IPS DF 4.7 (cell line): ENCODE measurements around the gene GAPDH.
"Not testable (repeated sequence)": the region's sequence is repeated elsewhere in the genome, so short reads cannot be mapped to it uniquely, and the experiment has no call there.

Experiments used
- DNase-seq: peaks from one replicate; pipeline ENCODE4 v3.0.0-alpha.2; 2013; ENCODE audit warnings: low spot score; ENCODE audit errors: extremely low read depth

The GAPDH gene

GRCh38 chr12:6528539-6529235 lies 5.6 kb upstream of the GAPDH start:
- DNase-seq: no peak

- no peak for DNase-seq
Measured at GRCh38 chr12:6529291-6529737, 5.0 kb upstream of the GAPDH start.

DNA sequence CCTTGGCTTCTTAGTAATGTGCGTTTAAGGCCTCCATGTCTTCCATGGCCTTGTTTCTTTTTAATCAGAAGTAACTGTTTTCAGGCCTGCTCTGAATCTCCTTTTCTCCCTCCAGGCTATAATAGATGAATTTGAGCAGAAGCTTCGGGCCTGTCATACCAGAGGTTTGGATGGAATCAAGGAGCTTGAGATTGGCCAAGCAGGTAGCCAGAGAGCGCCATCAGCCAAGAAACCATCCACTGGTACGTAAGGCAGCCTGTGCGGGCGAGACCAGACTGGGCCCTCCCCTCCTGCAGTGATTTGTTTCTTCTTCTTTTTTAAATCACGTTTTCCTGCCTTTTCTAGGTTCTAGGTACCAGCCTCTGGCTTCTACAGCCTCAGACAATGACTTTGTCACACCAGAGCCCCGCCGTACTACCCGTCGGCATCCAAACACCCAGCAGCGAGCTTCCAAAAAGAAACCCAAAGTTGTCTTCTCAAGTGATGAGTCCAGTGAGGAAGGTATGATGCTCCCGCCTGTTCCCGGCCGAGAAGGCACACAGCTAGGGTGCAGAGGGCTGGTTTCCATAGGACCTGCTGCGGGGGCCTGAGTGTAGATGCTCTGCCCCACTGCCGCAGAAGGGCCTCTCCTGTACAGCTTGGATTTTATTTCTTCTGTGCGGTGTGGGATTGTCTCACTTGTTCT lies 3.6 kb upstream of the GAPDH start:
- no peak for DNase-seq

DNA sequence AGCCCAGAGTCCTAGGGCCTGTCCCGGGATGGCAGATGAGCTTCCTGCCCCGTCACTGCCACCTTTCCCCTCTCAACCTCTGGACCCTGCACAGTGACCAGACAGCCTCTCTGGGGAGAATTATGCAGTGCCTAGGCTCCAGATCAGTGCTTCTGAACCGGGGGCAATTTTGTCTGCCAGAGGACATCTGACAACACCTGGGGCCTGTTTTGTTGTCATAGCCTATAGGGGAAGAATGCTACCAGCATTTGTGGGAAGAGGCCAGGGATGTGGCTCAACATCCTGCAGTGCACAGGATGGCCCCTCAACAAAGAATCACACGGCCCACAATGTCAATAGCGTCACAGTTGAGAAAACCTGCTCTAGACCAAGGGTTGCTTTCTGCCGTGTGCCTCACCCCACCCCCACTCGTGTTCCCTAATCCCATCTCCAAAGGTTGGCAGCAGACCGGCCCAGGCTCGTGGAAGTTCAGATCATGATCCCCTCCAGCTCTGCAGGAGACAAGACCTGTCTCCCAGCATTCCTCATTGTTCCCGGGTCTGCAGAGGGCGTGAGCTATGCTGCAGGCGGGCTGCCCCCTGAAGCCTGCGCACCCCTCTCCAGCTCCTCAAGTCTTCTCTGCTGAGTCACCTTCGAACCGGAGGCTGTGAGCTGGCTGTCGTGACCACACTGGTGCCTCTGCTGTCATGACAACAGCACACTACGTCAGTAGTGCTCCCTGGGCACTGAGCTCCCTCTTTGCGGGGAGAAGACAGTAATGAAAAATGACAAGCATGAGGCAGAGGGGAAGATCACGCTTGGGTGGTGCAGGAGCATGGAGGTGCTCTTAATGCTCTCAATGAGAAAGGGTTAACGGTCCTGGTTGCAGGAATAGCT lies 2.0 kb upstream of the GAPDH start:
- no peak for DNase-seq

DNA sequence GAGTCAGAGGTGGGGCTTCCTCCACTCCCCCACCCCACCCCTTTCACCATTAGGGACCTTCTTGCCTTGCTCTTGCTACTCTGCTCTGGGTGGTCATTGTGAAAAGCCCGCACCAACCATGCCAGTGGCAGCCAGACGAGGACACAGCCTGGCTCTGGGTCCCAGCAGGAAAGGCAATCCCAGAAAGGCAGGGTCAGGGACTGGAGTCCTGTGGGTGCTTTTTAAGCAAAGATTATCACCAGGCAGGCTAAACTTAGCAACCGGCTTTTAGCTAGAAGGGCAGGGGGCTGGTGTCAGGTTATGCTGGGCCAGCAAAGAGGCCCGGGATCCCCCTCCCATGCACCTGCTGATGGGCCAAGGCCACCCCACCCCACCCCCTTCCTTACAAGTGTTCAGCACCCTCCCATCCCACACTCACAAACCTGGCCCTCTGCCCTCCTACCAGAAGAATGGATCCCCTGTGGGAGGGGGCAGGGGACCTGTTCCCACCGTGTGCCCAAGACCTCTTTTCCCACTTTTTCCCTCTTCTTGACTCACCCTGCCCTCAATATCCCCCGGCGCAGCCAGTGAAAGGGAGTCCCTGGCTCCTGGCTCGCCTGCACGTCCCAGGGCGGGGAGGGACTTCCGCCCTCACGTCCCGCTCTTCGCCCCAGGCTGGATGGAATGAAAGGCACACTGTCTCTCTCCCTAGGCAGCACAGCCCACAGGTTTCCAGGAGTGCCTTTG lies 1.2 kb upstream of the GAPDH start:
- no peak for DNase-seq

DNA sequence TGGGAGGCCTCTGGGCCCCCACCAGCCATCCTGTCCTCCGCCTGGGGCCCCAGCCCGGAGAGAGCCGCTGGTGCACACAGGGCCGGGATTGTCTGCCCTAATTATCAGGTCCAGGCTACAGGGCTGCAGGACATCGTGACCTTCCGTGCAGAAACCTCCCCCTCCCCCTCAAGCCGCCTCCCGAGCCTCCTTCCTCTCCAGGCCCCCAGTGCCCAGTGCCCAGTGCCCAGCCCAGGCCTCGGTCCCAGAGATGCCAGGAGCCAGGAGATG lies 729 bp upstream of the GAPDH start:
- DNase-seq: no peak

DNA sequence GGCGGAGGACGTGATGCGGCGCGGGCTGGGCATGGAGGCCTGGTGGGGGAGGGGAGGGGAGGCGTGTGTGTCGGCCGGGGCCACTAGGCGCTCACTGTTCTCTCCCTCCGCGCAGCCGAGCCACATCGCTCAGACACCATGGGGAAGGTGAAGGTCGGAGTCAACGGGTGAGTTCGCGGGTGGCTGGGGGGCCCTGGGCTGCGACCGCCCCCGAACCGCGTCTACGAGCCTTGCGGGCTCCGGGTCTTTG lies 303 bp downstream of the GAPDH start:
- DNase-seq: no peak

- DNase-seq: no peak
Measured at GRCh38 chr12:6534945-6535696, 804 bp downstream of the GAPDH start.

DNA sequence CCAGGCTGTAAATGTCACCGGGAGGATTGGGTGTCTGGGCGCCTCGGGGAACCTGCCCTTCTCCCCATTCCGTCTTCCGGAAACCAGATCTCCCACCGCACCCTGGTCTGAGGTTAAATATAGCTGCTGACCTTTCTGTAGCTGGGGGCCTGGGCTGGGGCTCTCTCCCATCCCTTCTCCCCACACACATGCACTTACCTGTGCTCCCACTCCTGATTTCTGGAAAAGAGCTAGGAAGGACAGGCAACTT lies 1.3 kb downstream of the GAPDH start:
- no peak for DNase-seq

DNA sequence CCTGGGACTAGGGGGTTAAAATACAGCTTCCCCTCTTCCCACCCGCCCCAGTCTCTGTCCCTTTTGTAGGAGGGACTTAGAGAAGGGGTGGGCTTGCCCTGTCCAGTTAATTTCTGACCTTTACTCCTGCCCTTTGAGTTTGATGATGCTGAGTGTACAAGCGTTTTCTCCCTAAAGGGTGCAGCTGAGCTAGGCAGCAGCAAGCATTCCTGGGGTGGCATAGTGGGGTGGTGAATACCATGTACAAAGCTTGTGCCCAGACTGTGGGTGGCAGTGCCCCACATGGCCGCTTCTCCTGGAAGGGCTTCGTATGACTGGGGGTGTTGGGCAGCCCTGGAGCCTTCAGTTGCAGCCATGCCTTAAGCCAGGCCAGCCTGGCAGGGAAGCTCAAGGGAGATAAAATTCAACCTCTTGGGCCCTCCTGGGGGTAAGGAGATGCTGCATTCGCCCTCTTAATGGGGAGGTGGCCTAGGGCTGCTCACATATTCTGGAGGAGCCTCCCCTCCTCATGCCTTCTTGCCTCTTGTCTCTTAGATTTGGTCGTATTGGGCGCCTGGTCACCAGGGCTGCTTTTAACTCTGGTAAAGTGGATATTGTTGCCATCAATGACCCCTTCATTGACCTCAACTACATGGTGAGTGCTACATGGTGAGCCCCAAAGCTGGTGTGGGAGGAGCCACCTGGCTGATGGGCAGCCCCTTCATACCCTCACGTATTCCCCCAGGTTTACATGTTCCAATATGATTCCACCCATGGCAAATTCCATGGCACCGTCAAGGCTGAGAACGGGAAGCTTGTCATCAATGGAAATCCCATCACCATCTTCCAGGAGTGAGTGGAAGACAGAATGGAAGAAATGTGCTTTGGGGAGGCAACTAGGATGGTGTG lies 1.9 kb downstream of the GAPDH start:
- no peak for DNase-seq

GRCh38 chr12:6536894-6537579 lies 2.7 kb downstream of the GAPDH start:
- DNase-seq: no peak

DNA sequence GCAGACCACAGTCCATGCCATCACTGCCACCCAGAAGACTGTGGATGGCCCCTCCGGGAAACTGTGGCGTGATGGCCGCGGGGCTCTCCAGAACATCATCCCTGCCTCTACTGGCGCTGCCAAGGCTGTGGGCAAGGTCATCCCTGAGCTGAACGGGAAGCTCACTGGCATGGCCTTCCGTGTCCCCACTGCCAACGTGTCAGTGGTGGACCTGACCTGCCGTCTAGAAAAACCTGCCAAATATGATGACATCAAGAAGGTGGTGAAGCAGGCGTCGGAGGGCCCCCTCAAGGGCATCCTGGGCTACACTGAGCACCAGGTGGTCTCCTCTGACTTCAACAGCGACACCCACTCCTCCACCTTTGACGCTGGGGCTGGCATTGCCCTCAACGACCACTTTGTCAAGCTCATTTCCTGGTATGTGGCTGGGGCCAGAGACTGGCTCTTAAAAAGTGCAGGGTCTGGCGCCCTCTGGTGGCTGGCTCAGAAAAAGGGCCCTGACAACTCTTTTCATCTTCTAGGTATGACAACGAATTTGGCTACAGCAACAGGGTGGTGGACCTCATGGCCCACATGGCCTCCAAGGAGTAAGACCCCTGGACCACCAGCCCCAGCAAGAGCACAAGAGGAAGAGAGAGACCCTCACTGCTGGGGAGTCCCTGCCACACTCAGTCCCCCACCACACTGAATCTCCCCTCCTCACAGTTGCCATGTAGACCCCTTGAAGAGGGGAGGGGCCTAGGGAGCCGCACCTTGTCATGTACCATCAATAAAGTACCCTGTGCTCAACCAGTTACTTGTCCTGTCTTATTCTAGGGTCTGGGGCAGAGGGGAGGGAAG lies 3.5 kb downstream of the GAPDH start:
- DNase-seq: not testable (repeated sequence)

GRCh38 chr12:6538420-6539313 lies 4.3 kb downstream of the GAPDH start:
- DNase-seq: no peak

DNA sequence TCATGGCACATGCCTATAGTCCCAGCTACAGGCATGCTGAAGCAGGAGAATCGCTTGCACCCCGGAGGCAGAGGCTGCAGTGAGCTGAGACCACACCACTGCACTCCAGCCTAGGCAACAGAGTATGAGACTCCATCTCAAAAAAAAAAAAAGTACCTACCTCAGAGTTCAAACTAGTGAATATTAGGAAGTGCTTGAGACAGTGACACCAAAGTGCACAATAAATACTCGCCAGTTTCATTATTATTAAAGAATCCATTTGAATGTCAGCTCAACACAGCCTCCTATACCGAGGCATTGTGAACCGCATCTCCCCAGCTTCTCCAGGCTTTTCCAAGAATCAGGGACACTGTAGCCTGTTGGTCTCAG lies 5.0 kb downstream of the GAPDH start:
- no peak for DNase-seq

- DNase-seq: no peak
Measured at GRCh38 chr12:6539707-6540134, 5.4 kb downstream of the GAPDH start.

- DNase-seq: no peak
Measured at GRCh38 chr12:6540181-6540877, 6.0 kb downstream of the GAPDH start.

DNA sequence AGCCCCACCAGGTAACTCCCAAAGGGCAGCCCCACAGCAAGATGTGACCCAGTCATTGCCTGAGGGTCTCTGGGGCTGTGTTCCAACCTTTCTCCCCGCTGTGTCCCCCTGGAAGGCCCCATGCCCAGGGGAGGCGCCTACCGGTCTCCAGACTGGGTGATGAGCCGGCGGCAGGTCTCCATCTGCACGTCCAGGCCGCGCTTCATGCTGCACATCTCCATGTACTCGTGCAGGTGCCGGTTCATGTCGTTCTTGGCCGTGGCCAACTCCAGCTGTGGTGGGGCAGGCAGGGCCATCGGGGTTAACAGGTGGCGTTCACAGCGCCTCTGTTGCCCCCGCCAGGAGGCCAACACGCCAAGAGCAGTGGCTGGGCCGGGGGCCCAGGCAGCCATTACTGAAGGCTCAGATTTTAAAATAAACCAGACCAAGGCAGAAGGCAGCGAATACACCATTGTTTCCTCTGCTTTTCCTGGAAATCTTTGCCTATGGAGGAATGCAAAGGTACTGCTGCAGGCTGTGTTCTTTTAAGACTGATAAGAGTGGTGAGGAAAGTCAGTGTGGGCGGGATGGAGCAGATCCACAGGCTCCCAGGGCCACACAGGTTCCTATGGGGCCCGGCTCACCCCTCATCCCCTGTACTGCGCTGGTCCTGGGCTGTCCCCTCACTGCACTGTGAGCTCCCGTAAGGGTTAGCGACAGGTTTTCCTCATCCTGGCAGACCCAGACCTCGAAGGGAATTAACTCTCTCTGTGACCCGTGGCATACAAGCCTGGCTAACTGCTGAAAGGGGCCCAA lies 7.3 kb downstream of the GAPDH start:
- no peak for DNase-seq
